Thyroid gland (tissue), 4 donors: Measurements from ENCODE around the gene GLG1.

Experiments used
- POLR2A ChIP-seq, 2 donors: fragments of 450-650 bp; IDR thresholded peaks; one replicate each; pipeline ENCODE4 v1.6.1; 2017; ENCODE audit warnings: antibody characterized with exemption in 2 of 2, mild to moderate bottlenecking in 2 of 2, moderate library complexity in 1 of 2
- TF ChIP-seq, protein P1 (sequence below), 6 experiments: fragments of 200-600 bp in 3 of 6; fragments of 450-650 bp in 3 of 6; sonication (generic) in 3 of 6; IDR thresholded peaks; one replicate each; pipeline ENCODE4 v1.5.1; 2016 to 2019; ENCODE audit warnings: antibody characterized with exemption in 6 of 6, mild to moderate bottlenecking in 2 of 6, inconsistent platforms in 1 of 6, moderate library complexity in 1 of 6

DNA sequence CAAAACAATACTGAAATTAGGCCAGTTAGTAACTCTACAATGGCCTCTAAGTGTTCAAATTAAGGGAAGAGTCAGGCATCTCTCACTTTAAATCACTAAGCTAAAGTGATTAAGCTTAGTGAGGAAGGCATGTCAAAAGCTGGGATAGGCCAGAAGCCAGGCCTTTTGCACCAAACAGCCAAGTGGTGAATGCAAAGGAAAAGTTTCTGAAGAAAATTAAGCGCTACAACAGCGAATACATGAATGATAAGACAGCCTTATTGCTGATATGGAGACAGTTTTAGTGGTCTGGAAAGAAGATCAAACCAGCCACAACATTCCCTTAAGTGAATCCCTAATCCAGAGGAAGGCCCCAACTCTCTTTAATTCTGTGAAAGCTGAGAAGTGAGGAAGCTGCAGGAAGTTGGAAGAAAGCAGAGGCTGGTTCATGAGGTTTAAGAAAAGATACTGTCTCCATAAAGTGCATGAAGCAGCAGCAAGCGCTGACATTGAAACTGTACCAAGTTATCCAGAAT lies 47.7 kb upstream of the GLG1 start:
- TF ChIP-seq, protein P1, sequence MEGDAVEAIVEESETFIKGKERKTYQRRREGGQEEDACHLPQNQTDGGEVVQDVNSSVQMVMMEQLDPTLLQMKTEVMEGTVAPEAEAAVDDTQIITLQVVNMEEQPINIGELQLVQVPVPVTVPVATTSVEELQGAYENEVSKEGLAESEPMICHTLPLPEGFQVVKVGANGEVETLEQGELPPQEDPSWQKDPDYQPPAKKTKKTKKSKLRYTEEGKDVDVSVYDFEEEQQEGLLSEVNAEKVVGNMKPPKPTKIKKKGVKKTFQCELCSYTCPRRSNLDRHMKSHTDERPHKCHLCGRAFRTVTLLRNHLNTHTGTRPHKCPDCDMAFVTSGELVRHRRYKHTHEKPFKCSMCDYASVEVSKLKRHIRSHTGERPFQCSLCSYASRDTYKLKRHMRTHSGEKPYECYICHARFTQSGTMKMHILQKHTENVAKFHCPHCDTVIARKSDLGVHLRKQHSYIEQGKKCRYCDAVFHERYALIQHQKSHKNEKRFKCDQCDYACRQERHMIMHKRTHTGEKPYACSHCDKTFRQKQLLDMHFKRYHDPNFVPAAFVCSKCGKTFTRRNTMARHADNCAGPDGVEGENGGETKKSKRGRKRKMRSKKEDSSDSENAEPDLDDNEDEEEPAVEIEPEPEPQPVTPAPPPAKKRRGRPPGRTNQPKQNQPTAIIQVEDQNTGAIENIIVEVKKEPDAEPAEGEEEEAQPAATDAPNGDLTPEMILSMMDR (IDR thresholded peaks at IDR 0.05), result no peak
- no peak for TF ChIP-seq POLR2A (IDR thresholded peaks at IDR 0.05)
